HT1080 (cell line): Measurements from ENCODE around the gene HAND2. TPM values are rescaled to one million over a fixed set of nuclear protein-coding genes. Genes with fewer than 3 reads are reported as not detected.
A peak's percentile ranks its signal among the peaks of the same experiment; 100 is the strongest.

Experiments
- DNase-seq: peaks from one replicate; pipeline ENCODE4 v3.0.0-alpha.2; 2015; ENCODE audit warnings: low read depth
- total RNA-seq: library from RNA; depleted of rRNA; stranded (reverse); fragments of >200 nt; shearing (Covaris generic); gene quantifications from 2 replicates; pipeline ENCODE4 v1.2.3, GENCODE V29; 2014

The HAND2 gene
- total RNA-seq, 1 experiment from 2014 or later: 1.2 TPM

GRCh38 chr4:173503330-173504180 is 26.5 kb downstream of the HAND2 start:
- no peak for DNase-seq

GRCh38 chr4:173502282-173502681 is 27.7 kb downstream of the HAND2 start:
- no peak for DNase-seq

GRCh38 chr4:173501592-173502150 is 28.4 kb downstream of the HAND2 start:
- no peak for DNase-seq

GRCh38 chr4:173500841-173501591 is 29.0 kb downstream of the HAND2 start:
- DNase-seq: no peak

- DNase-seq: no peak
Measured at GRCh38 chr4:173499658-173500535, 30.1 kb downstream of the HAND2 start.

GRCh38 chr4:173498771-173499170 is 31.3 kb downstream of the HAND2 start:
- DNase-seq: no peak

GRCh38 chr4:173498023-173498422 is 32.0 kb downstream of the HAND2 start:
- no peak for DNase-seq

- peak; percentile 22 for DNase-seq
Measured at GRCh38 chr4:173494013-173494970, 35.7 kb downstream of the HAND2 start.

GRCh38 chr4:173493041-173493440 is 37.0 kb downstream of the HAND2 start:
- DNase-seq: no peak

GRCh38 chr4:173492315-173492714 is 37.7 kb downstream of the HAND2 start:
- DNase-seq: no peak

- peak; percentile 82 for DNase-seq
Measured at GRCh38 chr4:173490817-173491528, 39.1 kb downstream of the HAND2 start.

GRCh38 chr4:173490256-173490655 is 39.8 kb downstream of the HAND2 start:
- no peak for DNase-seq

GRCh38 chr4:173489514-173489913 is 40.5 kb downstream of the HAND2 start:
- DNase-seq: no peak

GRCh38 chr4:173488656-173489055 is 41.4 kb downstream of the HAND2 start:
- no peak for DNase-seq

GRCh38 chr4:173488074-173488473 is 42.0 kb downstream of the HAND2 start:
- no peak for DNase-seq

- no peak for DNase-seq
Measured at GRCh38 chr4:173486714-173487392, 43.2 kb downstream of the HAND2 start.

- DNase-seq: no peak
Measured at GRCh38 chr4:173485164-173485563, 44.9 kb downstream of the HAND2 start.

GRCh38 chr4:173482330-173482931 is 47.6 kb downstream of the HAND2 start:
- DNase-seq: no peak
